Measurements from ENCODE around the gene IRF4.

IRF4 gene

DNA sequence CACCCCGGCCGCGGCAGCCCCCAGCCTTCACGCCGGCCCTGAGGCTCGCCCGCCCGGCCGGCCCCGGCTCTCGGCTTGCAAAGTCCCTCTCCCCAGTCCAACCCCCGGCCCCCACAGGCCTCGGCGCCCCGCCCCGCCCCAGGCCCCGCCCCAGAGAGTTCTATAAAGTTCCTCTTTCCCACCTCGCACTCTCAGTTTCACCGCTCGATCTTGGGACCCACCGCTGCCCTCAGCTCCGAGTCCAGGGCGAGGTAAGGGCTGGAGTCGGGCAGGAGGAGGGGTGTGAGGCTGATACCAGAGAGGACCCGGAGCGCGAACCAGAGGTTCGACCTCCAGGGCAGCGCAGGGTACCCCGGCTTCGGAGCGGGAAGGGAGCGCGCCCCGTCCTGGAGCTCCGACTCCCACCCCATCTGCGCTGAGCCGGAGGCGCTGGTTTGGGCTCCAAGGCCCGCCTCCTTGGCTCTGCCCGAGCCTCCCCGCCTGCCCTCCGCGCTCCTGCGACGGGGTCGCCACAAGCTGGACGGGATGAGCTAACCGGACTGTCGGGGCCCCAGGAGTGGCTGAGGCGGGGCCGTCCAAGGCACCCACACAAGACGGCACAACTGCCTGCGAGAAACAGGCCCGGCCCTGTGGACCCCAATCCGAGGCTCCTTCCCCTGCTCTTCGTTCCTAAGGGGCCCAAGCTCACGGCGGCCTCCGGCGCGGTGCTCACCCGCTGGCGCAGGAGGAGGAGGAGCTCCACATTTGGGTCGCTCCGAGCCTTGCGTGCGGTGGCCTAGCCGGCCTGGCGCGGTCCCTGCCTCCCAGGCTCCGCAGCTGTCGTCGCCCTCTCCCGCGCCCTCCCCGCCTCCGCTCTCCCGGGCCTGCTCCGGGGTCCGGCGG is at the start of gene IRF4:
TSS of gene IRF4 (plus strand) at position 194 of the 882 bp plus-strand sequence. CDS start 1,401 bp downstream, outside the sequence.
- Histone ChIP-seq H3K36me3 (ENCODE audit: control insufficient read depth in 1 of 2, insufficient read depth in 2 of 2, low read length in 2 of 2) (no peaks in the 10 kb centered on the region), H3K4me3 (ENCODE audit: low read depth in 1 of 2, low read length in 2 of 2) (peak within 1 kb of the TSS; percentile 45 to 66), H3K27me3 (ENCODE audit: low read depth, low read length) (peaks cover 29% of the 10 kb centered on the region), H3K27ac (ENCODE audit: low read length) (no peak within 1 kb of the TSS), H3K9me3 (ENCODE audit: control insufficient read depth in 1 of 2, low read length in 2 of 2) (no peaks in the 10 kb centered on the region), H3K4me1 (ENCODE audit: control insufficient read depth in 1 of 2, insufficient read depth in 2 of 2, low read length in 2 of 2) (peaks cover 0 to 30% of the 10 kb centered on the region in 2 donors)

- no peak overlapping the region for H3K27ac ChIP-seq (ENCODE audit: low read length)
Observed at GRCh38 chr6:341914-342831, 49.4 kb upstream of the IRF4 start.

DNA sequence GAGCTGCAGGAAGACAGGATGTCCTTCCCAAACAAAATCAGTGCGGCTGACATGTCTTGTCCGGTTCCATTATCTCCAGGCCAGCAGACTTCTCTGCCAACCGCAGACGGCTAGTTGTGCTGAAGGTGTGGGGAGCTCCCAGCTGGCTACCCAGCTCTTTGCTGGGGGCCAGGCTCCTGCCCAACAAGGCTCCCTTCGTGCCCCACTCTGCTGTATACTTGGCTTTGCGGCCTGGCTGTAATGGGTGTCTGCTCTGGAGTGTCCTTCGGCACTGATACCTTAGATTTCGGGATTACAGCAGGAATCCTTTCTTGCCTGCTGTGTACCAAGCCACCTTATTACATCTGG is 48.7 kb upstream of the IRF4 start:
- no peak overlapping the region for H3K27ac ChIP-seq (ENCODE audit: low read length)
- H3K27me3 ChIP-seq (ENCODE audit: low read depth, low read length): no peaks in the 10 kb centered on the region
- H3K9me3 ChIP-seq (ENCODE audit: control insufficient read depth in 1 of 2, low read length in 2 of 2): no peaks in the 10 kb centered on the region
- H3K4me1 ChIP-seq (ENCODE audit: control insufficient read depth in 1 of 2, insufficient read depth in 2 of 2, low read length in 2 of 2): peaks cover 7 to 9% of the 10 kb centered on the region in 2 donors
- H3K4me3 ChIP-seq (ENCODE audit: low read depth in 1 of 2, low read length in 2 of 2): no peak overlapping the region
- H3K36me3 ChIP-seq (ENCODE audit: control insufficient read depth in 1 of 2, insufficient read depth in 2 of 2, low read length in 2 of 2): peaks cover 17 to 21% of the 10 kb centered on the region in 2 donors

More at GRCh38 chr6:341914-342831, 49.4 kb upstream of the IRF4 start:
- Histone ChIP-seq H3K4me3 (ENCODE audit: low read depth in 1 of 2, low read length in 2 of 2) (no peak overlapping the region), H3K36me3 (ENCODE audit: control insufficient read depth in 1 of 2, insufficient read depth in 2 of 2, low read length in 2 of 2) (peaks cover 11 to 14% of the 10 kb centered on the region in 2 donors), H3K9me3 (ENCODE audit: control insufficient read depth in 1 of 2, low read length in 2 of 2) (no peaks in the 10 kb centered on the region), H3K27me3 (ENCODE audit: low read depth, low read length) (no peaks in the 10 kb centered on the region), H3K4me1 (ENCODE audit: control insufficient read depth in 1 of 2, insufficient read depth in 2 of 2, low read length in 2 of 2) (peaks cover 7 to 9% of the 10 kb centered on the region in 2 donors)

- no peak overlapping the region for H3K27ac ChIP-seq (ENCODE audit: low read length)
- peaks cover 6 to 9% of the 10 kb centered on the region in 2 donors for H3K4me1 ChIP-seq (ENCODE audit: control insufficient read depth in 1 of 2, insufficient read depth in 2 of 2, low read length in 2 of 2)
- H3K9me3 ChIP-seq (ENCODE audit: control insufficient read depth in 1 of 2, low read length in 2 of 2): no peaks in the 10 kb centered on the region
- no peak overlapping the region for H3K4me3 ChIP-seq (ENCODE audit: low read depth in 1 of 2, low read length in 2 of 2)
- H3K36me3 ChIP-seq (ENCODE audit: control insufficient read depth in 1 of 2, insufficient read depth in 2 of 2, low read length in 2 of 2): peaks cover 23 to 26% of the 10 kb centered on the region in 2 donors
- no peaks in the 10 kb centered on the region for H3K27me3 ChIP-seq (ENCODE audit: low read depth, low read length)
Observed at GRCh38 chr6:343226-343935, 48.2 kb upstream of the IRF4 start.

DNA sequence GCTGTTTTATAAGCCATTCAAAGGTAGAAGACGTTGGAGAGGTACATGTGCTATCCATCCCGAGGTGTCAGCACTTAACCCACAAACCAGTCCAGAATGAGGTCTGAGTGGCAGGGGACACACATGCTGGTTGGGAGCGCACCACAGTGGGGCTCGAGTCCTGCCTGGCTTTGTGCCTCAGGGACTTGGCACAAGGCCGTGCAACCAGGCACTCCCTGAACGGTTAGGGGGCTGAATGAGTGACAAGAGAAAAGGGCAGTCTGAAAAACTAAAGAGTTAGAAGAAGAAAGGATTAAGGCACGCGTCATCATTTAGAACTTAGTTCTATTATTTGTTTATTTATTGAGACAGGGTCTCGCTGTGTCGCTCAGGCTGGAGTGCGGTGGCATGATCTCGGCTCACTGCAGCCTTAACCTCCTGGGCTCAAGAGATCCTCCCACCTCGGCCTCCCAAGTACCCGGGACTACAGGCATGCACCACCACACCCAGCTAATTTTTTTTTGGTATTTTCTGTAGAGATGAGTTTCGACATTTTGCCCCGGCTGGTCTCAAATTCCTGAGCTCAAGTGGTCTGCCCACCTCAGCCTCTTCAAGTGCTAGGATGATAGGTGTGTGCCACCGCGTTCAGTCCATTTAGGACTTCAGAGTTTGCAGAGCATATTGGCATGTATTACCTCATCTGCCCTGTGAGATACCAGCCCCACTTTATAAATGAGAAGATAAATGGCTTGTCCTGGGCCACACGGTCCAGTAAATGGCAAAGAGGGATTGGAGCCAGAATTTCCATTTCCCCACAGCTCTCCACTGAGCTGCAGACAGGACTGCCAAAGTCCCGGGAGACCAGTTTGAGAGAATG is 47.4 kb upstream of the IRF4 start:
- no peak overlapping the region for H3K4me3 ChIP-seq (ENCODE audit: low read depth in 1 of 2, low read length in 2 of 2)
- H3K4me1 ChIP-seq (ENCODE audit: control insufficient read depth in 1 of 2, insufficient read depth in 2 of 2, low read length in 2 of 2): peaks cover 0 to 4% of the 10 kb centered on the region in 2 donors
- H3K27me3 ChIP-seq (ENCODE audit: low read depth, low read length): no peaks in the 10 kb centered on the region
- H3K36me3 ChIP-seq (ENCODE audit: control insufficient read depth in 1 of 2, insufficient read depth in 2 of 2, low read length in 2 of 2): peaks cover 31 to 35% of the 10 kb centered on the region in 2 donors
- H3K27ac ChIP-seq (ENCODE audit: low read length): no peak overlapping the region
- H3K9me3 ChIP-seq (ENCODE audit: control insufficient read depth in 1 of 2, low read length in 2 of 2): no peaks in the 10 kb centered on the region

DNA sequence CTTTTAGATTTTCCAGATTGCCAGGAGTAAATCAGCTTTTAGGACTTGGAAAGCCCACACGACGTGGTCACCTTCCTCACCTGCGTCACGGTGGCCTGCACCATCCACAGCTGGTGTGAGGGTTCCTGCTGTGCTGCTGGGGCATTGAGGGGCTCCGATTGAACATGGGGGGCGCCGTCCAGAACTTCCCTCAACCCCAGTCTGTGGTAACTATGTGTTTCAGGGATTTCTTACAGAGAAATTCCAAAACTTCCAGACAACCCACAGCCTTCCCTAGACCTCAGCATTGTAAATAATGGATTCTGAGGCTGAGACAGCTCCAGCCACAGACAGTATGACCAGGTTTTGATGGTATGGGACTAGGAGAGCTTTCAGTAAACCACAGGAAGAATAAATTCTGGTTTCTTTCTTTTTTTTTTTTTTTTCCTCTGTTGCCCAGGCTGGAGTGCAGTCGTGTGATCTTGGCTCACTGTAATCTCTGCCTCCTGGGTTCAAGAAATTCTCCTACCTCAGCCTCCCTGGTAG is 46.7 kb upstream of the IRF4 start:
- H3K27me3 ChIP-seq (ENCODE audit: low read depth, low read length): no peaks in the 10 kb centered on the region
- H3K4me3 ChIP-seq (ENCODE audit: low read depth in 1 of 2, low read length in 2 of 2): no peak overlapping the region
- peaks cover 0 to 4% of the 10 kb centered on the region in 2 donors for H3K4me1 ChIP-seq (ENCODE audit: control insufficient read depth in 1 of 2, insufficient read depth in 2 of 2, low read length in 2 of 2)
- H3K9me3 ChIP-seq (ENCODE audit: control insufficient read depth in 1 of 2, low read length in 2 of 2): no peaks in the 10 kb centered on the region
- no peak overlapping the region for H3K27ac ChIP-seq (ENCODE audit: low read length)
- H3K36me3 ChIP-seq (ENCODE audit: control insufficient read depth in 1 of 2, insufficient read depth in 2 of 2, low read length in 2 of 2): peaks cover 38 to 41% of the 10 kb centered on the region in 2 donors

- Histone ChIP-seq H3K4me3 (ENCODE audit: low read depth in 1 of 2, low read length in 2 of 2) (no peak overlapping the region), H3K9me3 (ENCODE audit: control insufficient read depth in 1 of 2, low read length in 2 of 2) (no peaks in the 10 kb centered on the region), H3K4me1 (ENCODE audit: control insufficient read depth in 1 of 2, insufficient read depth in 2 of 2, low read length in 2 of 2) (peaks cover 0 to 4% of the 10 kb centered on the region in 2 donors), H3K27me3 (ENCODE audit: low read depth, low read length) (no peaks in the 10 kb centered on the region), H3K36me3 (ENCODE audit: control insufficient read depth in 1 of 2, insufficient read depth in 2 of 2, low read length in 2 of 2) (peaks cover 46 to 50% of the 10 kb centered on the region in 2 donors), H3K27ac (ENCODE audit: low read length) (no peak overlapping the region)
Observed at GRCh38 chr6:345747-346385, 45.7 kb upstream of the IRF4 start.

- Histone ChIP-seq H3K9me3 (ENCODE audit: control insufficient read depth in 1 of 2, low read length in 2 of 2) (no peaks in the 10 kb centered on the region), H3K27ac (ENCODE audit: low read length) (no peak overlapping the region), H3K4me1 (ENCODE audit: control insufficient read depth in 1 of 2, insufficient read depth in 2 of 2, low read length in 2 of 2) (peaks cover 0 to 4% of the 10 kb centered on the region in 2 donors), H3K36me3 (ENCODE audit: control insufficient read depth in 1 of 2, insufficient read depth in 2 of 2, low read length in 2 of 2) (peaks cover 44 to 50% of the 10 kb centered on the region in 2 donors), H3K27me3 (ENCODE audit: low read depth, low read length) (no peaks in the 10 kb centered on the region), H3K4me3 (ENCODE audit: low read depth in 1 of 2, low read length in 2 of 2) (no peak overlapping the region)
Observed at GRCh38 chr6:346386-347030, 45.0 kb upstream of the IRF4 start.

DNA sequence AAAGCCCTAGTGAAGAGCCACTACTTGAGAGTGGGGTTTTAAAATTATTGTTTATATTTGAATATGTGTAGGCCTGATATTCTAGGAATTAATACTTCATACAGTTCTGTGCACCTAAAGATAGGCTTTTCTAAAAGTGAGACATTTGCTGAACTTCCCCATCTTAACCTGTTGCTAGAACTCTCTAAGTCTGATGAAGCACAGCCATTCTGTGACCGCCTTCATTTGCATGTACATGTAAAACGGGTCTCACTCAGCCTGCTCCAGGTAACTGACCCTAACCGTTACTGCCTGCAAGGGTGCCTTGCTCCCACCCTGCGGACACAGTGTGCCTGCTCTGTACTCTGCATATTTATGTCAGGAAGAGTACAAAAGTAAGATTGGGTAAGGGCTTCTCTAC is 44.3 kb upstream of the IRF4 start:
- Histone ChIP-seq H3K4me3 (ENCODE audit: low read depth in 1 of 2, low read length in 2 of 2) (no peak overlapping the region), H3K9me3 (ENCODE audit: control insufficient read depth in 1 of 2, low read length in 2 of 2) (no peaks in the 10 kb centered on the region), H3K36me3 (ENCODE audit: control insufficient read depth in 1 of 2, insufficient read depth in 2 of 2, low read length in 2 of 2) (peaks cover 45 to 51% of the 10 kb centered on the region in 2 donors), H3K27me3 (ENCODE audit: low read depth, low read length) (no peaks in the 10 kb centered on the region), H3K27ac (ENCODE audit: low read length) (no peak overlapping the region), H3K4me1 (ENCODE audit: control insufficient read depth in 1 of 2, insufficient read depth in 2 of 2, low read length in 2 of 2) (peaks cover 0 to 4% of the 10 kb centered on the region in 2 donors)
